Trophoblast cell (in vitro differentiated cells and primary cell): Measurements from ENCODE around the gene LCLAT1.
"Not testable (repeated sequence)": the region's sequence is repeated elsewhere in the genome, so short reads cannot be mapped to it uniquely, and the experiment has no call there.

Experiments used
- DNase-seq, 2 donors: peaks; one replicate each; pipeline ENCODE4 v3.0.0-alpha.2; 2016
- H2AFZ ChIP-seq: 2 replicates; pipeline ENCODE4 v1.6.1; 2013; ENCODE audit warnings: low read length, moderate library complexity, mild to moderate bottlenecking; ENCODE audit not compliant: insufficient read depth, poor library complexity
- H2AK5ac ChIP-seq: 2 replicates; pipeline ENCODE4 v1.6.1; 2013; ENCODE audit warnings: mild to moderate bottlenecking, low read length
- H2BK120ac ChIP-seq: 2 replicates; pipeline ENCODE4 v1.6.1; 2013; ENCODE audit warnings: low read length, mild to moderate bottlenecking, moderate library complexity; ENCODE audit not compliant: insufficient read depth, poor library complexity
- H2BK12ac ChIP-seq: 2 replicates; pipeline ENCODE4 v1.6.1; 2013; ENCODE audit warnings: mild to moderate bottlenecking, low read length, moderate library complexity
- H2BK5ac ChIP-seq: 2 replicates; pipeline ENCODE4 v1.6.1; 2013; ENCODE audit warnings: low read length, low read depth, moderate library complexity, mild to moderate bottlenecking; ENCODE audit not compliant: poor library complexity
- H3K14ac ChIP-seq: 2 replicates; pipeline ENCODE4 v1.6.1; 2013; ENCODE audit warnings: mild to moderate bottlenecking, low read length
- H3K18ac ChIP-seq: 2 replicates; pipeline ENCODE4 v1.6.1; 2013; ENCODE audit warnings: mild to moderate bottlenecking, low read length
- H3K23ac ChIP-seq: 2 replicates; pipeline ENCODE4 v1.6.1; 2013; ENCODE audit warnings: low read length
- H3K27ac ChIP-seq: 2 replicates; pipeline ENCODE4 v1.5.1; 2013; ENCODE audit warnings: low read depth, mild to moderate bottlenecking, inconsistent platforms, low read length, moderate library complexity
- H3K27me3 ChIP-seq: 2 replicates; pipeline ENCODE4 v1.6.1; 2013; ENCODE audit warnings: inconsistent platforms, mild to moderate bottlenecking, low read length, moderate library complexity; ENCODE audit not compliant: insufficient read depth
- H3K36me3 ChIP-seq, 2 experiments: 1 replicate in 1 of 2; 2 replicates in 1 of 2; pipeline ENCODE4 v1.6.1; 2013; ENCODE audit warnings: low read length in 2 of 2, mild to moderate bottlenecking in 2 of 2, moderate library complexity in 1 of 2; ENCODE audit not compliant: insufficient read depth in 2 of 2, control insufficient read depth in 1 of 2
- H3K4ac ChIP-seq: 2 replicates; pipeline ENCODE4 v1.6.1; 2013; ENCODE audit warnings: low read depth, mild to moderate bottlenecking, low read length, moderate library complexity
- H3K4me1 ChIP-seq, 2 experiments: 1 replicate in 1 of 2; 2 replicates in 1 of 2; pipeline ENCODE4 v1.6.1; 2013; ENCODE audit warnings: low read length in 2 of 2, mild to moderate bottlenecking in 2 of 2, moderate library complexity in 1 of 2; ENCODE audit not compliant: insufficient read depth in 2 of 2, control insufficient read depth in 1 of 2
- H3K4me2 ChIP-seq: 2 replicates; pipeline ENCODE4 v1.6.1; 2013; ENCODE audit warnings: inconsistent platforms, mild to moderate bottlenecking, low read length, moderate library complexity
- H3K4me3 ChIP-seq: 2 replicates; pipeline ENCODE4 v1.5.1; 2013; ENCODE audit warnings: mild to moderate bottlenecking, low read depth, low read length, inconsistent platforms
- H3K79me1 ChIP-seq: one replicate; pipeline ENCODE4 v1.6.1; 2013; ENCODE audit warnings: low read length
- H3K79me2 ChIP-seq: 2 replicates; pipeline ENCODE4 v1.6.1; 2013; ENCODE audit warnings: low read length, mild to moderate bottlenecking; ENCODE audit not compliant: control insufficient read depth, insufficient read depth, poor library complexity
- H3K9ac ChIP-seq: 2 replicates; pipeline ENCODE4 v1.6.1; 2013; ENCODE audit warnings: mild to moderate bottlenecking, low read length
- H3K9me3 ChIP-seq: 2 replicates; pipeline ENCODE4 v1.6.1; 2013; ENCODE audit warnings: low read depth, mild to moderate bottlenecking, control low read depth, inconsistent platforms, low read length; ENCODE audit not compliant: insufficient read depth
- H4K12ac ChIP-seq: 2 replicates; pipeline ENCODE4 v1.6.1; 2013; ENCODE audit warnings: low read depth, mild to moderate bottlenecking, low read length, moderate library complexity
- H4K8ac ChIP-seq: 2 replicates; pipeline ENCODE4 v1.6.1; 2013; ENCODE audit warnings: low read depth, mild to moderate bottlenecking, low read length, moderate library complexity
- H4K91ac ChIP-seq: one replicate; pipeline ENCODE4 v1.6.1; 2013; ENCODE audit warnings: low read depth, mild to moderate bottlenecking, low read length, moderate library complexity
- WGBS: extraction: QIAGEN DNeasy Blood & Tissue Kit; methylation state at CpG from one replicate; pipeline ENCODE4 v1.1.7; 2013; ENCODE audit warnings: missing lambda C conversion rate; ENCODE audit not compliant: insufficient read length, insufficient coverage; ENCODE audit errors: extremely low coverage; 5-methylcytosine and 5-hydroxymethylcytosine counted together

Gene LCLAT1

GRCh38 chr2:30512243-30512886 lies 65.3 kb downstream of the LCLAT1 start:
- DNase-seq = no peak
- Histone ChIP-seq H2AK5ac (no peak overlapping the region), H3K27ac (no peak overlapping the region), H3K27me3 (no peaks in the 10 kb centered on the region), H4K8ac (no peak overlapping the region), H3K4ac (no peak overlapping the region), H3K79me2 (no peaks in the 10 kb centered on the region), H3K36me3 (peaks cover 0 to 4% of the 10 kb centered on the region in 2 experiments), H3K23ac (no peak overlapping the region), H3K9me3 (no peaks in the 10 kb centered on the region), H3K9ac (no peak overlapping the region), H3K18ac (no peak overlapping the region), H3K14ac (no peak overlapping the region), H3K4me1 (peaks cover 5 to 7% of the 10 kb centered on the region in 2 experiments), H2BK12ac (no peak overlapping the region), H2BK120ac (no peak overlapping the region), H4K12ac (no peak overlapping the region), H3K79me1 (peaks cover 2% of the 10 kb centered on the region), H2BK5ac (no peak overlapping the region), H3K4me3 (no peak overlapping the region), H4K91ac (no peak overlapping the region), H3K4me2 (no peak overlapping the region), H2AFZ (no peak overlapping the region)
- no CpG with 5 or more reads among the region's 3 CpGs for WGBS

DNA sequence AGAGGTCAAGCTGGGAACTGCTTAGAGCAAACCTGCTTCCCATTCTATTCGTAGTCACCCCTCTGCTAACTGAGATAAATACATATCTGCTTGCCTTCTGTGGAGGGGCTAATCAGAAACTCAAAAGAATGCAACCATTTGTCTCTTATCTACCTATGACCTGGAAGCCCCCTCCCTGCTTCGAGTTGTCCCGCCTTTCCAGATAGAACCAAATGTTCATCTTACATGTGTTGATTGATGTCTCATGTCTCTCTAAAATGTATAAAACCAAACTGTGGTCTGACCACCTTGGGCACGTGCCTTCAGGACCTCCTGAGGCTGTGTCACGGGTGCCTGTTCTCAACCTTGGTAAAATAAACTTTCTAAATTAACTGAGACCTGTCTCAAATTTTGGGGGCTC lies 66.6 kb downstream of the LCLAT1 start:
- H2BK120ac ChIP-seq, H3K4me3 ChIP-seq, H3K36me3 ChIP-seq, H3K9ac ChIP-seq, H3K4me2 ChIP-seq, H3K79me2 ChIP-seq, H4K12ac ChIP-seq, H3K27ac ChIP-seq, H3K4ac ChIP-seq, H3K9me3 ChIP-seq, H4K8ac ChIP-seq, H3K18ac ChIP-seq, H4K91ac ChIP-seq, H3K23ac ChIP-seq, H2AFZ ChIP-seq, H3K4me1 ChIP-seq, H2BK5ac ChIP-seq, H3K27me3 ChIP-seq, H3K14ac ChIP-seq, H2BK12ac ChIP-seq, H2AK5ac ChIP-seq, DNase-seq, H3K79me1 ChIP-seq: not testable (repeated sequence)
- no CpG with 5 or more reads among the region's 5 CpGs for WGBS

- Histone ChIP-seq H3K9ac (no peak overlapping the region), H3K27ac (no peak overlapping the region), H2BK5ac (no peak overlapping the region), H4K12ac (no peak overlapping the region), H3K14ac (no peak overlapping the region), H3K4ac (no peak overlapping the region), H3K79me2 (no peaks in the 10 kb centered on the region), H3K4me1 (peaks cover 5 to 7% of the 10 kb centered on the region in 2 experiments), H3K79me1 (peaks cover 2% of the 10 kb centered on the region), H2AFZ (no peak overlapping the region), H2BK120ac (no peak overlapping the region), H3K9me3 (no peaks in the 10 kb centered on the region), H3K4me2 (no peak overlapping the region), H3K4me3 (no peak overlapping the region), H3K27me3 (no peaks in the 10 kb centered on the region), H4K8ac (no peak overlapping the region), H3K36me3 (peaks cover 0 to 4% of the 10 kb centered on the region in 2 experiments), H2AK5ac (no peak overlapping the region), H4K91ac (no peak overlapping the region), H3K18ac (no peak overlapping the region), H3K23ac (no peak overlapping the region), H2BK12ac (no peak overlapping the region)
- DNase-seq = no peak
- WGBS = no CpG with 5 or more reads among the region's 2 CpGs
These were observed 67.2 kb downstream of the LCLAT1 start for GRCh38 chr2:30514134-30514847.

DNA sequence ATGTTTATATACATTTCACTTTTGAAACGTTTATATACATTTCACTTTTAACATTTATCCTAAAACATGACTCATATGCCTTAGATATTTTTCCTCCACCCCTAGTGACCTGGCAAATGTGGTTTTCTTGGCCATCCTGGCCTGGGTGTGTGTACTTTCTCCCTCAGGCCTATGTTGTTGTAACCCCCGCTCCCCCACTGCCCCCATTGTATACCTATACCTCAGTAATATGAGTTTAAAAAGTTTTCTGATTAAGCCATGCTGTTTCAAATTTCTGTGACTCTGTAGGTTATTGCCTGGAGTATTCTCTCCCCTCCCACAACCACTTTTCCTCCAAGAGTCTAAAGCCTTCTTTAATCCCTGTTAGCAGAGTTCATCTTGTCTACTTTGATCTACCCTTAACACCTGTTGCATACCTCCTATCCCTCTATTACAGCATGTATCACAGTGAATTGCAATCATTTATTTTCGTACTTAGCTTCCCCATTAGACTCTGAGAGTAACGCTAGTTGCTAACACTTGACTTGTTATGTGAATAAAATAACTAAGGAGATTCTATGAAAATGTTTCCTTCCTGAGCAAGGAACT lies 67.9 kb downstream of the LCLAT1 start:
- WGBS = no CpG with 5 or more reads among the region's 4 CpGs
- H3K4me2 ChIP-seq = no peak overlapping the region
- peaks cover 4% of the 10 kb centered on the region for H3K9me3 ChIP-seq
- no peak overlapping the region for H2BK5ac ChIP-seq
- H3K27ac ChIP-seq = no peak overlapping the region
- no peak for DNase-seq
- H3K18ac ChIP-seq = no peak overlapping the region
- H3K9ac ChIP-seq = no peak overlapping the region
- no peak overlapping the region for H3K4ac ChIP-seq
- no peak overlapping the region for H3K4me3 ChIP-seq
- H2BK12ac ChIP-seq = no peak overlapping the region
- no peaks in the 10 kb centered on the region for H3K79me2 ChIP-seq
- H2AFZ ChIP-seq = no peak overlapping the region
- peaks cover 5 to 8% of the 10 kb centered on the region in 2 experiments for H3K36me3 ChIP-seq
- no peak overlapping the region for H4K8ac ChIP-seq
- peaks cover 5 to 7% of the 10 kb centered on the region in 2 experiments for H3K4me1 ChIP-seq
- no peak overlapping the region for H3K14ac ChIP-seq
- H2AK5ac ChIP-seq = no peak overlapping the region
- H4K12ac ChIP-seq = no peak overlapping the region
- no peaks in the 10 kb centered on the region for H3K27me3 ChIP-seq
- H2BK120ac ChIP-seq = no peak overlapping the region
- H4K91ac ChIP-seq = peak overlapping the region; percentile 56
- peaks cover 2% of the 10 kb centered on the region for H3K79me1 ChIP-seq
- no peak overlapping the region for H3K23ac ChIP-seq
